ENCODE data around the gene C9orf50.

- no peak for TF ChIP-seq CTCF (IDR thresholded peaks at IDR 0.05)
- TF ChIP-seq POLR2AphosphoS5 (IDR thresholded peaks at IDR 0.05) = no peak
- no peak for TF ChIP-seq POLR2A (IDR thresholded peaks at IDR 0.05)
Measured at GRCh38 chr9:129595311-129595741, 25.6 kb downstream of the C9orf50 start.

Data from breast epithelium (tissue), 3 donors.